Right hindlimb (tissue), 1 donor: Measurements from ENCODE around the gene PGM1.
"Not testable (repeated sequence)": the region's sequence is repeated elsewhere in the genome, so short reads cannot be mapped to it uniquely, and the experiment has no call there.

ENCODE experiments used
- DNase-seq: peaks from one replicate; pipeline ENCODE4 v3.0.0-alpha.2; 2018

Gene PGM1

DNA sequence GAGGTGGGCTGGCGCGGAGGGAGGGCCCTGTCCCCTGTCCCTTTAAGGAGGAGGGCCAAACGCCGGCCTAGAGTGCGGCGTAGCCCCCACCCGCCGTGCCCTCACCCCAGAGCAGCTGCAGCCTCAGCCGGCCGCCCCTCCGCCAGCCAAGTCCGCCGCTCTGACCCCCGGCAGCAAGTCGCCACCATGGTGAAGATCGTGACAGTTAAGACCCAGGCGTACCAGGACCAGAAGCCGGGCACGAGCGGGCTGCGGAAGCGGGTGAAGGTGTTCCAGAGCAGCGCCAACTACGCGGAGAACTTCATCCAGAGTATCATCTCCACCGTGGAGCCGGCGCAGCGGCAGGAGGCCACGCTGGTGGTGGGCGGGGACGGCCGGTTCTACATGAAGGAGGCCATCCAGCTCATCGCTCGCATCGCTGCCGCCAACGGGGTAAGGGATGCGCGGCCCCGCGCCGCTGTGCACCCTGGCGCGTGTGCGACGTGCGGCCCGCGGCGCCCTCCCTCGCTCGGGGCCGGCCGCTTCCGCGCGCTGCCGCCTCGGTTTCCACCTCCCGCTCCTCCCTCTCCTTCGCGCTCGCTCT, at the start of gene PGM1:
PGM1 (plus strand) TSS at position 109 of the 583 bp plus-strand sequence; CDS start at position 187, 78 bp downstream.
- peak; percentile 87 for DNase-seq

DNA sequence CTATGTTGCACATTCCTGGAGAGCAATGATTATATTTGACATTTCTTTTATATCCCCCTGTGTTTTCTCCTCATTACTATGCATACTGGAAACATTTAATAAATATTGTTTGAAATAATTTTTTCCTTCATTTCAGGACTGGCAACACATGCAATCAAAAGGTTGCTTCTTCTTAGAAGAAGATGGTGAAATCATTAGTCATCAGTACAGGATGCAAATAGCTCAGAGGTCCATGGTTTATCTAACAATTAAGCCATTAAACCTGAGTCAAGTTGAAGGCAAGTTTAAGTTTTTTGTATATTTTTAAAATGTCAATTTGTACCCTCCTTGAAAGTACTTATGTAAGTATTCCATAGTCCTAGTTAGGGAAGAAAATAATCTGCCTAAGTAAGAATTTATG, 47.4 kb upstream of the PGM1 start:
- DNase-seq = no peak

DNA sequence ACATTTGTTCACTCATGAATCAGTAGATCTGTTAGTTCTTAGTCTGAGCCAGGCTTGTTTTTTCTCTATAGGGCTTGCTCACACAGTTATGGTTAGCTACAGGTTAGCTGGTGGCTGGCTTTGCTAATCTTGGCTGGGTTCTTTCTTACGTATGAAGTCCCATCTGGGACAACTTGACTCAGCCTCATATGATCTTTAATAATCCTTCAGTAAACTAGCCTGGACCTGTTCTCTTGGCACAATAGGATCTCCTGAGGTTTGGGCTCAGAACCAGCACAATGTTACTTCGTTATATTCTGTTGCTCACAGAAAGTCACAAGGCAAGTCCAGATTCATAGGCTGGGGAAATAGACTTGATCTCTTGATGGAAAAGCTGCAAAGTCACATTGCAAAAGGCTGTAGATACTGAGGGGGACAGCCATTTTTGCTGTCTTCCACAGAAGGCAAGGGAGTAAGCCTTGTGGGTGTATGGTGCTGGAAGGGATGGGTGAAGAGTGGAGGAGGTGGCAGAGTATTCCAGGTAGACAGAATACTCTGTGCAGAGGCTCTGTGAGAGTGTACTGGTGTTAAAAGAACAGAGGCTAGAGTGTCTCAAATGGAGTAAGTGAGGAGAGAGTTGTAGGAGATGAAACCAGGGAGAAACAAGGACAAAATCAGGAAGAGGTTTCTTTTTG, 45.5 kb upstream of the PGM1 start:
- DNase-seq = no peak

DNA sequence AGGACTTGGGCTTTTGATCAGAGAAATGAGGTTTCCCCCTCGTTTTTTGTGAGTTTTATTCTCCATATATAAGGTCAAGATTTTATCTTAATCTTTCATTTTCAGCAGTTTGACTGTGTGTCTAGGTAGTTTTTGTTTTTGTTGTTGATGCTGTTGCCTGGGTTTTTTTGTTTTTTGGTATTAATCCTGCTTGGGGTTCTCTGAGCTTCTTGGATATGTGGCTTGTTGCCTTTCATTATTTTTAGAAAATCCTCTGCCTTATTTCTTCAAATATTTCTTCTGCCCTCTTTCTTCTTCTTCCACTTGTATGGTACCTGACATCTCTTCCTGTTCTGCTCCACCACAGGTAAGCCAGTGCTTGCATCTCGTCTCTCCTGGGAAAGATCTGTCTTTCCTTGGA, 44.9 kb upstream of the PGM1 start:
- no peak for DNase-seq

DNA sequence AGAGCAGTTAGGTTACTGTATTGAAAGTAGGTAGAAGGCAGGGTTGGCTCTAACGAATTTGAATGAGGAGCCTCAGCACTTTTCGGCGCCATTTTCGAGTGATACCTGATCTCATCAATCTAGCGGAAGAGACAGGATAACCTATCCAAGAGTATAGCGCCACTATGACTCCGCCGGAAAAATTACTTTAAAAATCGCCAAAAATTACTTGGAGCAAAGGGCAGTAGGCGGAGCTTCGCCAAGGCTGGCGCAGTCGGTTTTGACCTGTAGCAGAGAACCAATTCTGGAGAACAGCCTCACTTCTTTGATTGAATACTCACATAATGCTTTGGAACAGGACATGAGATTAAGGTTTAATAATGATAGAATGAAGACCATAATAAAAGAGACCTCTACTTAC, 44.3 kb upstream of the PGM1 start:
- no peak for DNase-seq

DNA sequence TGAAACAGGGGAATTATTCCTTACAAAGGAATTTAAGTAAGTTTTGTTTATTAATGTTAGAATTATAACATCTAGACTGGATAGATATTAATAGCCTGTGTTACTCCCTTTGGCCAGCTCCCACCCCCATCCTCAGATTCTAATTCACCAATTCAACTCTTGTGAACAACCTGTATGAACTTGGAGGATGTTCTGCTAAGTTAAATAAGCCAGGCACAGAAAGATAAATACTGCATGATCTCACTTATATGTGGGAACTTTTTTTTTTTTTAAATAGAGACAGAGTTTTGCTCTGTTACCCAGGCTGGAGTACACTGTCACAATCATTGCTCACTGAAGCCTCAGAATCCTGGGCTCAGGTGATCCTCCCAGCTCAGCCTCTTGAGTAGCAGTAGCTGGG, 37.7 kb upstream of the PGM1 start:
- DNase-seq = no peak

DNA sequence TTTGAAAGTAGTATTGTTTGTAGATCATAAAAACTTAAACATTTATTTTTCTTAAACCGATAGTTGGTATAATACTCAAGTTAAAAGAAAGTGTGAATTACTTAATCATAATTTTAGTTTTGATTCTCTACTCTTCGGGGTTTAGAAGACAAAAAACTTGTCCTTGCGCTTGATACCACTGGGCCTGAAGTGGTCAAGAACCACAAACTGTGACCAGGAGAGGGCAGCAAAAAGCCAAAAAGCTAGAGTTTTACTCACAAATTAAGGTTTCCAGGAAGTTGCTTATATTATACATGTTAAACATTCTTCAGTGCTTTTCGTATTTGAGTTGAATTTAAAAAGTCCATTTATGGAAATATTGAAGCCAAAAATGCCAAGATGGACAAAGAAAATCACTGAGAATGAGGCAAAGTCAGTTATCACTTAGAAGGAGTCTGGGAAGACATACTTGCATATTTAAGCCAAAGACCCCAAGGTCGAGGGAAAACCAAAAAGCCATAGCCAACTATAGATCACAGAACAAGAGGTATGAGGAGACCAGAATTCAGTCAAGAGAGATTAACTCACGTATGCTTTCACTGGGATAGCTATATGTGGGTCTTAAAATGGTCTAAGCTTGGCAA, 35.7 kb upstream of the PGM1 start:
- no peak for DNase-seq

DNA sequence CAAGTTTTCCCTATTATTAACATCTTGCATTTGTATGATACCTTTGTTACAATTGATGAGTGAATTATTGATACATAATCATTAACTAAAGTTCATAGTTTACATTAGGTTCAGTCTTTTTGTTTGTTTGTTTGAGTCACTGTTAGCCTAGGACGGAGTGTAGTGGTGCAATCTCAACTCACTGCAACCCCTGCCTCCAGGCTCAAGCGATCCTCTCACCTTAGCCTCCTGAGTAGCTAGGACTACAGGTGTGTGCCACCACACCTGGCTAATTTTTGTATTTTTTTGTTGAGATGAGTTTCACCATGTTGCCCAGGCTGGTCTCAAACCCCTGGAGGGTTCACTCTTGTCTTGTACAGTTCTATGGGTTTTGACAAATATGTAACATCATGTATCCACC, 33.9 kb upstream of the PGM1 start:
- DNase-seq = no peak

DNA sequence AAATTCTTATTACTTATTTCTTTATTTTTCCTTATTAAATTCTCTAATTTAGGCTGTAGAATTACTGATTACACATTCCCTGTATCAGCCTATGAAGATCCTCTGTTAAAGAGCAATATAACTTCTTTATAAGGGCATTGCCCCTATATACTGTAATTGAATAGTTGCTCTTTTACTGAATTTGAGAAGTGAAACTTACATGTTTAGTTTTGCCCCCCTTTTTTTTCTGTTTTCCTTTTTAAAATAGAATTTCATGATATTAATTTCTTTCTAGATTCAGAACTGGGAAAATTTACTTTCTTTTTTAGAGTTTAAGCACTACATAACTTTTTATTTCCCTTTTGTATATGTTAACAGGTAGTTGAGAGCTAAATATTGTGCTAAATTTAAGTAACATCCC, 29.5 kb upstream of the PGM1 start:
- DNase-seq = no peak

DNA sequence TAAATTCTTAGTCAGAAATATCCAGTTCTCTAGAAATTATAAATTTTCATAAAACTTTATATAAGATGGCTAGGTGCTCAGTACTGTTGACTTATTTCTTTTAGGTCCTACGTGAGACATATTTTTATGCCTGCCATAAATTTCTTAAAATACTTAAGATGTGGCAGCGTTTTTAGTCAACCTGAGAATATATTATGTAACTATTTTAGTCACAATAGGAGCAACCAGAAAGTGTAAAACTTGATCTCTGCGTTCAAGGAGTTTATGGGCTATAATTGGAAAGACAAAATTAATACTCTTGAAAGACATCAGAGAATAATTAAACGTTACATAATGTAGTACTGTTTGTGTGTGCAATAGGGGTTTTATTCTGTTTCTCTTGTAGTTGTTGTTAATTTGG, 24.1 kb upstream of the PGM1 start:
- DNase-seq = no peak

DNA sequence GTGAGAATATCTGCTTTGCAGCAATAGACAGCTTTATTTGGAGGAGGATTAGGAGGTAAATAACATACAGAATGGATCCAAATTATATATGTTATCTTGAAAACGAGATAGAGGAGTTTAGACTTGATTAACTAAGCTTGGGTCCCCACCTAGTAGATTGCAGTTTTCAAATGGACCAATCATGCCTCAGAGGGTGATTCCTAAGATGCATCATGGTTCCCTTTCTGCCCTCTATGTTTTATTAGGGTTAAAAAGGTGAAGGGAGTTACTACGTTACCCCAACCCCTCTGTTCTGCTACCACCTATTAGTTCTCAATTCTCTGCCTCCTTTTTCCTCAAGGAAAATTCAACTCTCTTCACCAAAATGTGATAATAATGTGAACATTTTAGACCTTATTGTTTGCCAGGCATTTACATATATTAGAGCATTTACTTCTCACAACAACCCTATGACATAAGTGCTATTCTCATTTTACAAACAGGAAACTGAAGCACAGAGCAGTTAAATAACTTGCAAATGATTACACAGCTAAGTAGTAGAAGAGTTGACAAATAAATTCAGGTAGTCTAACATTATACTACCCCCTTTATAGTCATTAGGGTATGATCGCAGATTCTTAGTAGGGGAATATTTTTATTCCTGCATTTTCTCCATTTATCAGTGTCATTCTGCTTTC, 23.4 kb upstream of the PGM1 start:
- DNase-seq = no peak

DNA sequence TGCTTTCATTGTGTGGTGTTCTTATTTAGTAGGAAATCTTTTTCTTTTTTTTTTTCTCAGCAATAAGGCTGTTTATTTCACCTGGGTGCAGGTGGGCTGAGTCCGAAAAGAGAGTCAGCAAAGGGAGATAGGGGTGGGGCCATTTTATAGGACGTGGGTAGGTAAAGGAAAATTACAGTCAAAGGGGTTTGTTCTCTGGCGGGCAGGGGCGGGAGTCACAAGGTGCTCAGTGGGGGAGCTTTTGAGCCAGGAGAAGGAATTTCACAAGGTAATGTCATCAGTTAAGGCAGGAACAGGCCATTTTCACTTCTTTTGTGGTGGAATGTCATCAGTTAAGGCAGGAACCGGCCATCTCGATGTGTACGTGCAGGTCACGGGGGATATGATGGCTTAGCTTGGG, 20.5 kb upstream of the PGM1 start:
- DNase-seq = not testable (repeated sequence)

DNA sequence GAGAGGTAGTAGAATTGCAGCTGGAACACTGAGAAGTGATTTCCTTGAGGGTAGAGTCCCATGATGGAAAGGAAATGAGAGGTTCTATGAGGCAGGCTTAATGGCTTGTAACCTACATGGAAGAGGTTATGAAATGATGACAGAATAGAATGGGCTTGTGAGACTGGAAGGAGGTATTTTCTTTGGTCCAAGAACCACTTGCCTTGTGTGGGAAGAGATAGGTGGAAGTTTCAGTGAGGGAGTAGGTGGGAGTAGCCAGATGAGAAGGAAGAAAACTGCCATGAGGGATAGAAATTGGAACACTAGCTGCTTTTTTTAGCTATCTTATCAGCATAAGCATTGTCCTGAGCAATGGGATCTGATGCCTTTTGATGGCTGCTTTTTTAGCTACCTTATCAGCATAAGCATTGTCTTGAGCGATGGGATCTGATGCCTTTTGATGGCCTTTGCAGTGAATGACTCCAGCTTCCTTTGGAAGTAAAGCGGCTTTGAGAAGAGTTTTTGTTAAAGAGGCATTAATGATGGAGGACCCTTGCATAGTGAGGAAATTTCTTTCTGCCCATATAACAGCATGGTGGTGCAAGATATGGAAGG, 18.9 kb upstream of the PGM1 start:
- not testable (repeated sequence) for DNase-seq

DNA sequence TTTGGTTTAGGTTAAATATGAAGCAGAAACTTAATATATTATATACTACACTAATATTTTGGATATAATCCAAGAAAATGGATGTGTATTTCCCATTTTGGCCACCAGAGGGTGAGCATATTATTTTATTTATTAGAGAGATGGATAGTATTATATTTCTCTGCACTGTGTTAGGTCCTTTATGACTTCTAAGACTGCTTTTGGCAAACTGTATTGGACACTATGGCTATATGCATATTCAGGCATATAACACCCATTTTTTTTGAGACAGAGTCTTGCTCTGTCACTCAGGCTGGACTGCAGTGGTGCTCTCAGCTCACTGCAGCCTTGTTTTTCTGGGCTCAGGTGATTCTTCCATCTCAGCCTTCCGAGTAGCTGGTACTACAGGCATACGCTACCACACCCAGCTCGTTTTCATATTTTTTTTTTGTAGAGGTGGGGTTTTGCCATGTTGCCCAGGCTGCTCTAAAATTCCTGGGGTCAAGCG, 17.8 kb upstream of the PGM1 start:
- no peak for DNase-seq

DNA sequence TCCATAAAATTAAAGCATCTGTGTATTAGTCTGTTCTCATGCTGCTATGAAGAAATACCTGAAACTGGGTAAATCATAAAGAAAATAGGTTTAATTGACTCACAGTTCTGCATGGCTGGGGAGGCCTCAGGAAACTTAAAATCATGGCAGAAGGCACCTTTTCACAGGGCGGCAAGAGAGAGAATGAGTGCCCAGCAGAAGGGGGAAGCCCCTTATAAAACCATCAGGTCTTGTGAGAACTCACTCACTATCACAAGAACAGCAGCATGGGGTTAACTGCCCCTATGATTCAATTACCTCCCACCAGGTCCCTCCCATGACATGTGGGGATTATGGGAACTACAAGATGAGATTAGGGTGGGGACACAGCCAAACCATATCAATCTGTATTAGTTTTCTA, 6.9 kb upstream of the PGM1 start:
- not testable (repeated sequence) for DNase-seq

DNA sequence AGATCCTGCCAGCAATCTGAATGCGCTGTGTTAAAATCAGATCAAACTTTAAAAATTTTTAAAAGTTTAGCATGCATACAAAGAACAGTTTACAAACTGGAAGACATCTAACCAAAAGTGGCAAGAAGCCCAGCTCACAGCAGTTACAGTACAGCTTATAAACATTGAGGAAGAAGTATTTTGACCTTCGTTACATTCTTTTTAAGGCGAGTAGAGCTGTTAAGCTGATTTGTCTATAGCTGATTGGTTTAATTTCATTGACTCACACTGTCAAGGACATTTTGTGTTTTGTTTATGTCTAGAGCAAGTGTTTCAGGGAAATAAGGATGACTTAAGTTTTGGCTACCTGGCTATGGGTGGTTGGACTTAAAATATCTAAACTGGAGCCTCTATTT, 3.0 kb upstream of the PGM1 start:
- no peak for DNase-seq

DNA sequence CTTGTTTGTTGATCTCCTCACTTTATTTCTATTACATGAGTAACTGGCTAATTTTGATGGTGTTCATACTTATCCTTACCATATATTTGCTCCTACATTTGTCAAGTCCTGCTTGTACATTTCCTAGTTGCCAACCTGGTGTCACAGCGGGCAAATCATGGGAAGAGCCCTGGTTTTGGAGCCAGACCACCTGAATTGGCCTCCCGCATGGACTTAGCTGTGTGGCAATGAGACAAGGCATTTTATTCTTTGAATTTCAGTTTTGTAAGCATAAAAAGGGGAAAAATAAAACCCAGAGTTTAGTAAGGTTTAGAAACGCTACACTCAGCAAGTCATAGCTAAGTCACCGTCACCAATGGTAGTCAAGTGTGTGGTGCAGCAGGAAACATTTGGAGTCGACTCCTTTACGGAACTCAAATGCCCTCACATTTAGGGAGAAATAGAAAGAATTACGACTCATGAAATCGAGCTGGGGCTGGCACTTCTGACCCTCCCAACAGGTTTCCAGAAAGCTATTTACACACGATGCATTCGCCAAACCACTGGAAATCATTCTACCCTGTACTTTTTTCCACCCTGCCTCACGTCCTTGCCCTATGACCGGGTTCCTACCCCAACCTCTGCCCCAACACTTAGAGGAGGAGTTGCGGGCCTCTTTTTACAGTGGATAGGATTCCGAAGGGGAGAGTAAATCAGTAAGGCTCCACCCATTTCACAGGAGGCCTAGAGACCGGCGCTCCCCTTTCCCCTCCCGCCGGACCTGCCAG, 492 bp upstream of the PGM1 start:
- no peak for DNase-seq

DNA sequence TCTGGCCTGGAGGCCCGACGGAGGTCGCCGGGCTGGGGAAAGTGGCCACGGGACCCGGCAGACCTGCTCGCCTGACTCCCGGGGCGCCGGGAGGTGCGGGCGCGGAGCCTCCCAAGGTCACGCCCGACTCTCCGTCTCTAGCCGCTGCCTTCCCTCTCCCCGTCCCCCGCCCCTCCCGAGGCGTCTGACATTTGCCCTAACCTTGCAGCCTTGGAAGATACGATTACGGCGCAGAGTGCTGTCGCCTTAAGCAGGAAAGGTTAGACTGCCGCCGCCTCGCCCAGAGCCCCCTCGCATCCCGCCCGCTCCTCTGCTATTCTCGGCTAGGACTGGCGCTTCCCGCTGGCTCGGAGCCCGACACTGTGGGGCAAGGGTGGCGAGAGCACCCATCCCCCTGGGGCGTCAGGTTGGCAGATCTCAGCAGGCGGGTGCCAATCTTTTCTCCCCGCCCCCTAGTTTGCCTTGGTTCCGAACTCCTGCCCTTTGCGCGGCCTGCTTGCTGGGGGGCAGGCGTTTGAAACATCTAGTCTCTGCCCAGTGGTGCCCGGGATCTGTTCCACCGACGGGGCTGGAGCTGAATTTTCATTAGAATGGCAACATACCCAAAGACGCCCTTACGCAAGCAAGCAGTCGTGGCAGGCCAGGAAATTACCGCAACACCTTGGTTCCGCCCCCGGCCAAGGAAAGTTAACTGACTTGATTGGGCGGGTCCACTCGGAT, 835 bp downstream of the PGM1 start:
- DNase-seq = peak; percentile 63

DNA sequence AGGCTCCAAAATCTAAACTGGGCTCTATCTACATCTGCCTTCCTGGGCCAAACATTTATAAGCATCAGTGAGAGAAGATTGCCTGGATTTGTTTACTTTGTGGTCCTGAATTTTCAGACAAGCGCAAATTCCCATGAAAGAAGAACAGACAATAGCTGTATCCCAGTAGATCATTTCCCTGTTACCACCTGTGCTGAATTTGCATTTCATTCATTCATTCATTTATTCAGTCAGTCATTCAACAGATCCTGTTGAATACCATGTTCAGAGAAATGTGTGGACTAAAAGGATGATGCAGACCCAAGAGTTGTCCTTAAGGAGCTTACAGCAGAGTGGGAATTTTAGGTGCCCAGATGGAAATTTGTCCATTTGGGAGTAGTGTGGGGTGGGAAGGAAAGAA, 2.2 kb downstream of the PGM1 start:
- DNase-seq = no peak

DNA sequence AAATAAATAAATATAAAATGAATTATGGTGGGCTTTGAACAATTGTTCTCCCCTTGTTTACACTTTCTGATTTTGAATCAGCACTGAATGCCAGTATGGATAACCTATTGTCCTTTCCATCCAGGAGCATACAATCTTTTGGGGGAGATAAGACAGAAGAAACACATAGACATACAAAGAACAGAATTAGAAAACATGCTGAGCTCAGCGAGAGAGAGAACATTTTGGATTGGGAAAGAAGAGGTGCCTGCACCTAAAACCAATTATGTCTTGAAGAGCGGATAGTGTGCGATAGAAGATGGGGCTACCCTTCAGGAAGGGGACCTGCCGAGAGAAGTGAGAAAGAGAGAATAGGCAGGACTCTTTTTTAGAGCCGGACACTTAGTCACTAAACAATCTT, 6.6 kb downstream of the PGM1 start:
- DNase-seq = no peak

DNA sequence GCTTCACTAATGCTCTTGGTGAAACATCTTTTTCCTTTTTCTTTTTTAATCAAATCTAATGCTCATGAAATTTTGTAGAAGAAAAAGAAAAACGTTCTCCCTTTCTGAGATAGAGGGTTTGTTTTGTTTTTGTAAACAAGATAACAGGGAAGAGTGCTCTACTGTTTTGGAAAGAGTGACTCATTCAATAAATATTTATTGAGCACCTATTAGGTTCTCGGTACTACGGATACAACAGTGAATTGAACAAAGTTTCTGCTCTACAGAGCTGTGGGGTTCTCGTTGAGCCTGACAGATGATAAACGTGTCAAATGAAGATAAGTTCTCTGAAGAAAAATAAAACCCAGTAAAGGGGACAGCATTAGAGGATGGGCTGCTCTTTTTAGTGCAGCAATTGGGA, 7.0 kb downstream of the PGM1 start:
- DNase-seq = no peak

DNA sequence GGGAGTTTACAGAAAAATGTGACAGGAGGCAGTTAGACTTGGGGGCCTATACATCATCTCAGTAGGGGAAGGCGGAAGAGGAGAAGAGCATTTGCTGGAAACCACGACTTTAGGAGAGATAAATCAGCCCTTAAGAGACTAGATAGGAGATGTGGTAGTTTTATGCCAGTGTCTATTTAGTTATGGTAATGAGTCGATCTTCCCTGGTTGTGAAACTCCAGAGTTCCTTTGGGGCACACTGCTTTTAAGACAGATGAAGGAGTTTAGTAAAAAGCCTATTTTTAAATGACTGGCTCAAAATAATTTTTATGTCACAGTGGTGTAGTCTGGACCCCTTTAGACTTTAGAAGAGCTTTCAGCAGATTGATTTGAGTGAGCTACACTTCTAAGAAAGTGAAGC, 7.8 kb downstream of the PGM1 start:
- no peak for DNase-seq
